IMR-90 (cell line): ENCODE measurements around the gene NBPF12. TPM values are rescaled to one million over a fixed set of nuclear protein-coding genes. Genes with fewer than 3 reads are reported as not detected.
"Not testable (repeated sequence)": the region's sequence is repeated elsewhere in the genome, so short reads cannot be mapped to it uniquely, and the experiment has no call there.

ENCODE experiments used
- ATAC-seq: fragments of 200-7000 bp; cut with Tn5 transposase; 2 replicates; pipeline ENCODE4 v1.9.1; 2020; ENCODE audit warnings: low read depth, mild to moderate bottlenecking, moderate library complexity
- BruUV-seq: library from RNA; stranded (reverse); fragments of 400-500 nt; replicated peaks from 2 replicates; lab custom pipeline; 2021; lab: Mats Ljungman, UMichigan
- CTCF ChIA-PET: fragments of 300-600 bp; formaldehyde crosslinking; extraction: SDS; loops from one replicate; lab custom pipeline; 2021; ENCODE audit warnings: antibody characterized with exemption; lab: Yijun Ruan, JAX
- POLR2A ChIA-PET: fragments of 300-600 bp; sonication (Branson Sonifier 250); formaldehyde crosslinking; loops from one replicate; lab custom pipeline; 2022; ENCODE audit warnings: antibody characterized with exemption; ENCODE audit not compliant: unreplicated experiment; lab: Charles Lee
- DNase-seq: peaks from one replicate; pipeline ENCODE4 v3.0.0; 2013
- H2AFZ ChIP-seq: replicated peaks from 2 replicates; pipeline ENCODE3; 2013; ENCODE audit warnings: low read length, mild to moderate bottlenecking; ENCODE audit not compliant: poor library complexity
- H2AK5ac ChIP-seq: 2 replicates; pipeline ENCODE4 v1.6.1; 2013; ENCODE audit warnings: low read depth, low read length, inconsistent platforms
- H2AK9ac ChIP-seq: replicated peaks from 2 replicates; pipeline ENCODE3; 2013; ENCODE audit warnings: mild to moderate bottlenecking, low read depth, low read length, moderate library complexity; ENCODE audit not compliant: poor library complexity
- H2BK120ac ChIP-seq: 2 replicates; pipeline ENCODE4 v1.6.1; 2013; ENCODE audit warnings: low read depth, low read length, inconsistent platforms
- H2BK15ac ChIP-seq: 3 replicates; pipeline ENCODE4 v1.6.1; 2013; ENCODE audit warnings: low read depth, low read length, inconsistent platforms
- H2BK20ac ChIP-seq: 2 replicates; pipeline ENCODE4 v1.6.1; 2013; ENCODE audit warnings: low read depth, mild to moderate bottlenecking, inconsistent platforms, low read length, moderate library complexity
- H2BK5ac ChIP-seq: 2 replicates; pipeline ENCODE4 v1.6.1; 2013; ENCODE audit warnings: mild to moderate bottlenecking, low read depth, low read length, inconsistent platforms; ENCODE audit not compliant: poor library complexity, severe bottlenecking
- H3K14ac ChIP-seq: replicated peaks from 2 replicates; pipeline ENCODE4 v1.6.1; 2013; ENCODE audit warnings: low read depth, low read length, inconsistent platforms
- H3K18ac ChIP-seq: 2 replicates; pipeline ENCODE4 v1.6.1; 2013; ENCODE audit warnings: low read depth, low read length, control low read depth
- H3K23ac ChIP-seq: 2 replicates; pipeline ENCODE4 v1.6.1; 2013; ENCODE audit warnings: low read depth, low read length, inconsistent platforms
- H3K27ac ChIP-seq: 2 replicates; pipeline ENCODE4 v1.5.1; 2013; ENCODE audit warnings: mild to moderate bottlenecking, control low read depth, low read length; ENCODE audit not compliant: insufficient read depth
- H3K27me3 ChIP-seq: 2 replicates; pipeline ENCODE4 v1.6.1; 2013; ENCODE audit warnings: low read length; ENCODE audit not compliant: control insufficient read depth, insufficient read depth
- H3K36me3 ChIP-seq: 2 replicates; pipeline ENCODE4 v1.6.1; 2013; ENCODE audit warnings: low read length, mixed read lengths; ENCODE audit not compliant: control insufficient read depth, insufficient read depth
- H3K4ac ChIP-seq: 2 replicates; pipeline ENCODE4 v1.6.1; 2013; ENCODE audit warnings: low read depth, low read length, inconsistent platforms
- H3K4me1 ChIP-seq: 2 replicates; pipeline ENCODE4 v1.6.1; 2013; ENCODE audit warnings: low read length, mixed read lengths; ENCODE audit not compliant: control insufficient read depth, insufficient read depth
- H3K4me2 ChIP-seq: 2 replicates; pipeline ENCODE4 v1.6.1; 2013; ENCODE audit warnings: low read depth, mild to moderate bottlenecking, control low read depth, low read length, moderate library complexity
- H3K4me3 ChIP-seq: 2 replicates; pipeline ENCODE4 v1.5.1; 2013; ENCODE audit warnings: low read depth, mild to moderate bottlenecking, control low read depth, low read length, moderate library complexity; ENCODE audit not compliant: insufficient read depth
- H3K56ac ChIP-seq: 2 replicates; pipeline ENCODE4 v1.6.1; 2013; ENCODE audit warnings: low read length, inconsistent platforms; ENCODE audit not compliant: insufficient read depth; ENCODE audit errors: extremely low read depth
- H3K79me1 ChIP-seq, 2 experiments: 2 replicates each; pipeline ENCODE4 v1.6.1; 2013; ENCODE audit warnings: low read length in 2 of 2, inconsistent platforms in 1 of 2, low read depth in 1 of 2
- H3K9ac ChIP-seq: 2 replicates; pipeline ENCODE4 v1.6.1; 2013; ENCODE audit warnings: low read depth, low read length, control low read depth
- H3K9me1 ChIP-seq: 2 replicates; pipeline ENCODE4 v1.6.1; 2013; ENCODE audit warnings: low read length, inconsistent platforms; ENCODE audit not compliant: insufficient read depth
- H3K9me3 ChIP-seq: 2 replicates; pipeline ENCODE4 v1.6.1; 2013; ENCODE audit warnings: low read length; ENCODE audit not compliant: control insufficient read depth, insufficient read depth
- H4K20me1 ChIP-seq: 2 replicates; pipeline ENCODE4 v1.6.1; 2013; ENCODE audit warnings: low read length, inconsistent platforms; ENCODE audit not compliant: insufficient read depth
- H4K5ac ChIP-seq: 2 replicates; pipeline ENCODE4 v1.6.1; 2013; ENCODE audit warnings: mild to moderate bottlenecking, low read depth, low read length, control low read depth
- H4K8ac ChIP-seq, 2 experiments: 2 replicates each; pipeline ENCODE4 v1.6.1; 2013; ENCODE audit warnings: low read depth in 2 of 2, low read length in 2 of 2, control low read depth in 1 of 2, inconsistent platforms in 1 of 2
- H4K91ac ChIP-seq: 2 replicates; pipeline ENCODE4 v1.6.1; 2013; ENCODE audit warnings: low read depth, low read length, inconsistent platforms; ENCODE audit not compliant: insufficient read depth
- WGBS, 2 experiments: methylation state at CpG; one replicate each; pipeline versions ENCODE4 v1.1.5 to v1.1.7; 2013; ENCODE audit warnings: missing lambda C conversion rate in 2 of 2; ENCODE audit not compliant: insufficient read length in 1 of 2; ENCODE audit errors: extremely low coverage in 2 of 2; 5-methylcytosine and 5-hydroxymethylcytosine counted together
- dilution Hi-C: fragments of 300-500 bp; cut with HindIII; formaldehyde crosslinking; loops from one replicate; pipeline ENCODE4 v1.14.3; 2018; ENCODE audit warnings: low sequenced_read_pairs; ENCODE audit not compliant: unreplicated experiment
- in situ Hi-C: fragments of 300-500 bp; cut with MboI; formaldehyde crosslinking; loops from 3 replicates; pipeline ENCODE4 v1.14.3; 2019; ENCODE audit warnings: low sequenced_read_pairs, inconsistent platforms, mixed read lengths
- intact Hi-C: fragments of 100-400 bp; cut with micrococcal nuclease; formaldehyde crosslinking; loops from 2 replicates; pipeline ENCODE4 v1.10.0; 2022
- polyA plus RNA-seq, 3 experiments: library from polyadenylated mRNA; depleted of rRNA; stranded (reverse); fragments of >200 nt; gene quantifications; 2 replicates each; pipeline ENCODE4 v1.2.3, GENCODE V29; 2012; ENCODE audit warnings: low replicate concordance in 1 of 3
- total RNA-seq: library from RNA; depleted of rRNA; stranded (reverse); fragments of >200 nt; gene quantifications from 2 replicates; pipeline ENCODE4 v1.2.3, GENCODE V29; 2012

The NBPF12 gene
- total and polyA plus RNA-seq, 2 of the 4 experiments (the other 2 are of a cell fraction), result 4.5 to 4.8 TPM

GRCh38 chr1:146970656-146971055 lies 32.5 kb downstream of the NBPF12 start:
- H3K4me1 ChIP-seq, H3K9me1 ChIP-seq, H3K23ac ChIP-seq, H3K4me2 ChIP-seq, H3K27ac ChIP-seq, BruUV-seq, dilution Hi-C loops, H4K91ac ChIP-seq, H4K8ac ChIP-seq, H2BK20ac ChIP-seq, H2BK120ac ChIP-seq, H3K18ac ChIP-seq, H3K79me1 ChIP-seq, H3K27me3 ChIP-seq, H3K4ac ChIP-seq, in situ Hi-C loops, ATAC-seq, H2BK15ac ChIP-seq, H2AK9ac ChIP-seq, H3K14ac ChIP-seq, CTCF ChIA-PET, H2BK5ac ChIP-seq, H4K20me1 ChIP-seq, H4K5ac ChIP-seq, H3K9me3 ChIP-seq, H2AK5ac ChIP-seq, H3K36me3 ChIP-seq, DNase-seq, H3K56ac ChIP-seq, intact Hi-C loops, H2AFZ ChIP-seq, H3K9ac ChIP-seq, H3K4me3 ChIP-seq, POLR2A ChIA-PET: not testable (repeated sequence)
- no CpG with 5 or more reads among the region's 2 CpGs for WGBS, 2 experiments

- H3K4me3 ChIP-seq, H4K5ac ChIP-seq, H2BK15ac ChIP-seq, in situ Hi-C loops, H2AK9ac ChIP-seq, H3K36me3 ChIP-seq, H4K8ac ChIP-seq, H3K27me3 ChIP-seq, H3K9me1 ChIP-seq, H3K4ac ChIP-seq, H3K79me1 ChIP-seq, H2BK120ac ChIP-seq, dilution Hi-C loops, H2BK20ac ChIP-seq, ATAC-seq, H4K91ac ChIP-seq, H3K56ac ChIP-seq, H2AFZ ChIP-seq, DNase-seq, H3K4me1 ChIP-seq, H3K14ac ChIP-seq, H3K9me3 ChIP-seq, CTCF ChIA-PET, H2AK5ac ChIP-seq, H3K27ac ChIP-seq, BruUV-seq, H3K18ac ChIP-seq, H2BK5ac ChIP-seq, H3K23ac ChIP-seq, H3K9ac ChIP-seq, H3K4me2 ChIP-seq, POLR2A ChIA-PET, H4K20me1 ChIP-seq, intact Hi-C loops: not testable (repeated sequence)
- no CpG with 5 or more reads among the region's 5 CpGs for WGBS, 2 experiments
Observed at GRCh38 chr1:146972681-146973080, 34.6 kb downstream of the NBPF12 start.
